NCI-H345 treated with DMSO at 0.1 percent for 48 hours (cell line): ENCODE results near the gene RUFY1.
A peak's percentile ranks its signal among the peaks of the same experiment; 100 is the strongest.
"Not testable (repeated sequence)": the region's sequence is repeated elsewhere in the genome, so short reads cannot be mapped to it uniquely, and the experiment has no call there.

ENCODE experiments used
- DNase-seq: peaks from one replicate; lab custom pipeline; 2025; ENCODE audit not compliant: unreplicated experiment; lab: John Stamatoyannopoulos, UW

RUFY1 gene, protein sequence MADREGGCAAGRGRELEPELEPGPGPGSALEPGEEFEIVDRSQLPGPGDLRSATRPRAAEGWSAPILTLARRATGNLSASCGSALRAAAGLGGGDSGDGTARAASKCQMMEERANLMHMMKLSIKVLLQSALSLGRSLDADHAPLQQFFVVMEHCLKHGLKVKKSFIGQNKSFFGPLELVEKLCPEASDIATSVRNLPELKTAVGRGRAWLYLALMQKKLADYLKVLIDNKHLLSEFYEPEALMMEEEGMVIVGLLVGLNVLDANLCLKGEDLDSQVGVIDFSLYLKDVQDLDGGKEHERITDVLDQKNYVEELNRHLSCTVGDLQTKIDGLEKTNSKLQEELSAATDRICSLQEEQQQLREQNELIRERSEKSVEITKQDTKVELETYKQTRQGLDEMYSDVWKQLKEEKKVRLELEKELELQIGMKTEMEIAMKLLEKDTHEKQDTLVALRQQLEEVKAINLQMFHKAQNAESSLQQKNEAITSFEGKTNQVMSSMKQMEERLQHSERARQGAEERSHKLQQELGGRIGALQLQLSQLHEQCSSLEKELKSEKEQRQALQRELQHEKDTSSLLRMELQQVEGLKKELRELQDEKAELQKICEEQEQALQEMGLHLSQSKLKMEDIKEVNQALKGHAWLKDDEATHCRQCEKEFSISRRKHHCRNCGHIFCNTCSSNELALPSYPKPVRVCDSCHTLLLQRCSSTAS

DNA sequence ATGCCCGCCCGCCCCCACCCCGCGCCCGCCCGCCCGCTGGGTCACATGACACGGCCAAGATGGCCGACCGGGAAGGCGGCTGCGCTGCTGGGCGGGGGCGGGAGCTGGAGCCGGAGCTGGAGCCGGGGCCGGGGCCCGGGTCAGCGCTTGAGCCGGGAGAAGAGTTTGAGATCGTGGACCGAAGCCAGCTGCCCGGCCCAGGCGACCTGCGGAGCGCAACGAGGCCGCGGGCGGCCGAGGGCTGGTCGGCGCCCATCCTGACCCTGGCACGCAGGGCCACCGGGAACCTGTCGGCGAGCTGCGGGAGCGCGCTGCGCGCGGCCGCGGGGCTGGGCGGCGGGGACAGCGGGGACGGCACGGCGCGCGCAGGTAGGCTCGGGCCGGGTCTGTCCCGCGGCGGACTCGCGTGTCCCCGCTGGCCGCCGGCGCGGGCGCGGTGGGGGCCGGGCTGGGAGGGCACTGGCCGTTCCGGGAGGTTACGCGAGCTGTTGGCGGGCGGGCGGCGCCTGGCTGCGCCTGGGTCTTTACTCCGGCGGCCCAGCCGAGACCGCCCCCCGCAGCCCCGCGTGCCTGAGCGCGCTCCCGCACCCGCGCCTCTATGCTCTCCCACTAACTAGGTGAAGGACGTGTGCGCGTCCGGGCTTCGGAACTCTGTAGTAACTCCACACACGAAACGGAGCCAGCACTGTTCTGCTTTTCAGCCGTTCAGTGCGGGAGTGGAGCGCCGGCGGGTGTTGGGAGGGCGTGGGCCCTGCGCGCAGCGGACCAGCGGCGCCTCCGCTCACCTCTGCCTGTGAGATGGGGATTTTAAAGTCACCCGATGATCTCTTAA, at the start of gene RUFY1:
Gene RUFY1, plus strand, starts transcription at position 44 of the 832 bp plus-strand sequence. Its CDS starts 16 bp downstream, at position 60.
- DNase-seq, result peak; percentile 72

DNA sequence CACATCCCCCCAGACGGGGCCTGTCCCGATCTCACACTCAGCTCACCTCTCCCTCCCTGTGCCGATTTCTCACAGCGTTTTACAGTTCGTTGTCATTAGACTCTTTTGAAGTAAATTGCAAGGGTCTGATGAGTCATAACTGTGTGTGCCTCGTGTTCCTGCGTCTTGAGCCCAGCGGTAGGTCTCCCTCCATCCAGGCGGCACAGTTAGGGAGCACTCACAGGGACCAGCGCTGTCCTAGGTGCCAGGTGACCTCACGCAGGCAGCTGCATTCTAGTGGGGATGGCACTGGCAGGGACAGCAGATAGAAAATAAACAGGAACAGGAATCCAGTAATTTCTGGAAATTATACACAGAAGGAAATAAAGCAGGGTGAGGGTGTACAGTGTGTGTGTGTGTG, 48.4 kb upstream of the RUFY1 start:
- DNase-seq, result not testable (repeated sequence)

DNA sequence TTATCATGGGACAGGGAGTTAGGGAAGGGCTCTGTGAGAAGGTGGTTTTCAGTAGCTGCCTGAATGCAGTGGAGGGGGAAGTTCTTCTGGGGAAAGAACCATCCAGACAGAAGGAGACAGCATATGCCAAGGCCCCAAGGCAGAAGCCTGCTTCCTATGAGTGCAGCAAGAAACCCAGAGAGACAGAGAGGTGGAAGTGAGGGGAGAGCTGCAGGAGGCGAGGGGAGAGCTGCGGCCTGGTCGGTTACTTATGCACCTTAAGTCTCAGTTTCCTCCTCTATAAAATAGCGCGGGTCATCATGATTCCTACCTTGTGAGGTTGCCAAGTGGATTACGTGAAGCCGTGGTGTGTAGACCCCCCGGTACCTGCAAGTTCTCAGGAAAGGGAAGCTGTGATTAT, 47.9 kb upstream of the RUFY1 start:
- DNase-seq, result not testable (repeated sequence)

DNA sequence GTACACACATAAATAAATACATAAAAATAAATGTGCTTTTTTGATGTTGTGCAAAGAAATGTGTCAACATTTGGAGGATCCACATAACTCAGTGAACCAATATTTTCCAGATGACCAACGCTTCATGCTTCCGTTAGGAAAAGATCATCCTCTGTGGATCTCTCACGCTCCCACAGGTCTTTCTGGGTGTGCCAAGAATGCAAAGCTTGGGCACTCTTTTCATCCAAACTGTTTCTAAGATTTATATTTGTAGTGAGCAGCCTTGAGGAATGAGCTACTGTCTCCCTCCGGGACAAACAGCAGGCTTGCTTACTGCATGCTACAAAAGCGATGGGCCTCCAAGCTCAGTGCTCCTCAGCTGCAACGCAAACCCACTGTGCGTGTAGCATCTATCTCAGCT, 46.2 kb upstream of the RUFY1 start:
- no peak for DNase-seq

DNA sequence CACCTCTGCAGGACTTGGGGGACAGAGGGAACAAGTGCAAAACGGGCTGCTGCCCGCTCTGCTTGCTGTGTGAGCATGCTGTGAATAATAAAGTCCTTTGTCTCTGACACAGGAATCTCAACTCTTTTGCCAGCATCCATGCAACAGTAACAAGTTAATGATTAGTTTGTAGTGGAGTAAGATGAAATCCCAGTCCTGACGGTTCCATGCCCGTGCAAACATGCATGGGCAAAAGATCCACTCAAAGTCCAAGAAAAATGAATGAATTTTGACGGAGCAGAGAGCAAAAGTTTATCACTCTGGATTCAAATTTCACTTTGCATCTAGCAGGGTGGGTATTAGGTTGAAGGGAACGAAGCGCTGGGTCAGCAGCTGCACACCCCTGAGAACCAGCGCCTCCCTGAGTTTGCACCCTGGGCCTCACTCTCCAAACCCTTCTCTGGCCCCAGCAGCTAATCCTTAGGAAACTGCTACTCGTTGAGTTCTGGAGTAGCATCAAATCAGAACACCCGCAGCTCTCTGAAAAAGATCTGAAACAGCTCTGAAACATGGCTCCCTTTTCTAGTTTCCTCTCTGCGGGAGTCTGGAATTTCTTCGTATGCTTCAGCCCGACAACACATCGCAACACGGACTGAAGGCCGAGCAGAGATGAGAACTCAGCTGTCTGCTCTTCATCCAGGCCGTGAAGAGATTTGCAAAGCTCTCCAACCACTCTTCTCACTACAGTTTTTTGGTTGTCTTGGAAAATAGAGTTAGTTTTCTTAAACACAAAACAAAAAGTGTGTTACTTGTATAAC, 45.6 kb upstream of the RUFY1 start:
- DNase-seq, result no peak

- DNase-seq, result no peak
These were observed 44.6 kb upstream of the RUFY1 start for GRCh38 chr5:179505636-179506261.

- no peak for DNase-seq
These were observed 41.1 kb upstream of the RUFY1 start for GRCh38 chr5:179509239-179509638.

DNA sequence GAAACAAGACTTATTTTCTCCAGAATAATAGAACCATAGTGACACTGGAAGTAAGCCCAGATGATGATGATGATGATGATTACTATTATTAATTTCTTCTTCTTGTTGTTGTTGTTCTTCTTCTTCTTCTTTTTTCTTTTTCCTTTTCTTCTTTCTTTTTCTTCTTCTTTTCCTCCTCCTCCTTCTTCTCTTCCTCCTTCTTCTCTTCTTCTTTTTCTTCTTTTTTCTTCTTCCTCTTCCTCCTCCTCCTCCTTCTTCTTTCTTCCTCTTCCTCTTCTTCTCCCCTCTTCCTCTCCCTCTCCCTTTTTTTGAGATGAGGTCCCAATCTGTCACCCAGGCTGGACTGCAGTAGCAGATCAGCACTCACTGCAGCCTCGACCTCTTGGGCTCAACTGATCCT, 40.5 kb upstream of the RUFY1 start:
- no peak for DNase-seq

GRCh38 chr5:179512452-179513000, 37.8 kb upstream of the RUFY1 start:
- no peak for DNase-seq

- DNase-seq, result not testable (repeated sequence)
These were observed 34.9 kb upstream of the RUFY1 start for GRCh38 chr5:179515501-179515900.

DNA sequence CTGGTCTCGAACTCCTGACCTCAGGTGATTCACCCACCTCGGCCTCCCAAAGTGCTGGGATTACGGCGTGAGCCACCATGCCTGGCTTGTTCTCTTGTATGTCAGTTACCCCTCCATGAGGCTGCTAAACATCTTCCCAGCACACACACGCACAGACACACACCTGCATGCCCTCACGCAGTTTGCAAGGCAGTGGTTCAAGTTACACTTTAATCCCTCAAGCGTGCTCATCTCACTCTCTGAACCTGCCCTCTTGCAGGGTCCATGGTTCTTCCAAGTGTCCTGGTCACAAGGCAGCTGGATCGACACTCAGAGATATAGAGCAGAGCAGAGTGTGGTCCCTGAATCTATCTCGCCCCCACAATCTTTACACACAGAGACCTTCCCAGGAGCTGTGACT, 34.1 kb upstream of the RUFY1 start:
- DNase-seq, result no peak

- not testable (repeated sequence) for DNase-seq
These were observed 32.6 kb upstream of the RUFY1 start for GRCh38 chr5:179517746-179518145.

- not testable (repeated sequence) for DNase-seq
These were observed 32.0 kb upstream of the RUFY1 start for GRCh38 chr5:179518369-179518768.

- not testable (repeated sequence) for DNase-seq
These were observed 30.8 kb upstream of the RUFY1 start for GRCh38 chr5:179519416-179520070.

DNA sequence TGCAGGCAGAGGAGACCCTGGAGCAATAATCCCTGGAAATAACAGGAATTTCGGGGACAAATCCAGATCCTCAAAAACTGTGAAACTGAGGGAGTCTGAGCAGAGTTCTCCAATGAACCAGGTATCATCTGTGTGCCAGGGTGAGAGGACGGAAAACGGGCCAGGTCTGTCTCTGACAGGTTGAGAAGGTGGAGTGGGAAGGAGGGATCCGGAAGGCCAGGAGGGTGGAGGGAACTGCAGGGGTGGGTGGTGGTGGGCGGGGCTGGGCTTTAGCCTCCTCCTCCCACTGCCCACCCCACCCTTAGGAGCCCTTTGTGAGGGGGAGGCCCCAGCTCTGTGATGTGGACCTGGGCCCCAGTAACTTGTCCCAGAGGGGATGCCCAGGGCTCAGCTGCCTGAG, 28.2 kb upstream of the RUFY1 start:
- not testable (repeated sequence) for DNase-seq

- DNase-seq, result no peak
These were observed 23.4 kb upstream of the RUFY1 start for GRCh38 chr5:179526978-179527377.

- no peak for DNase-seq
These were observed 20.0 kb upstream of the RUFY1 start for GRCh38 chr5:179530069-179530998.

DNA sequence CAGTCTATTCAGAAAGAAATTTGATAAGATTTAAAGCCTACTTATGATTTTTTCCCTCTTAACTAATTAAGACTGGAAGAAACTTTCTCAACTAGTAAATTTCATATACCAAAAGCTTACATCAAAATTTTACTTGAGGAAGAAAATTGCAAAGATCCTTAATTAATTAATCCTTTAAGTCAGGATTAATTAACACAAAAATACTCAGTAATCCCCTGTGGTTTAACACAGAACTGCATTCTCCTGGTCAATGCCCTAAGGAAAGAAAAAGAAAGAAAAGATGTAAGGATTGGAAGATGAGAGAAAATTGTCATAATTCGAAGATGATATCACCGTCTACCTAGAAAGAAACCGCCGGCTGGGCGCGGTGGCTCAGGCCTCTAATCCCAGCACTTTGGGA, 17.3 kb upstream of the RUFY1 start:
- no peak for DNase-seq
